Spinal cord (tissue), 10 donors: ENCODE data around the gene HSPB1. TPM values are rescaled to one million over a fixed set of nuclear protein-coding genes. Genes with fewer than 3 reads are reported as not detected.

Experiments
- DNase-seq, 6 donors: peaks; one replicate each; pipeline versions ENCODE4 v3.0.0 to v3.0.0-alpha.2; 2013 to 2015; ENCODE audit warnings: low spot score in 6 of 6, low read depth in 4 of 6
- H3K27ac ChIP-seq: one replicate; pipeline ENCODE4 v1.5.1; 2013; ENCODE audit warnings: low read depth, low read length, control low read depth
- H3K27me3 ChIP-seq: one replicate; pipeline ENCODE4 v1.6.1; 2013; ENCODE audit warnings: low read length; ENCODE audit not compliant: control insufficient read depth, insufficient read depth
- H3K36me3 ChIP-seq: one replicate; pipeline ENCODE4 v1.6.1; 2013; ENCODE audit warnings: low read length; ENCODE audit not compliant: control insufficient read depth, insufficient read depth
- H3K4me1 ChIP-seq: one replicate; pipeline ENCODE4 v1.6.1; 2013; ENCODE audit warnings: low read length; ENCODE audit not compliant: control insufficient read depth, insufficient read depth
- H3K4me3 ChIP-seq: one replicate; pipeline ENCODE4 v1.5.1; 2013; ENCODE audit warnings: low read depth, low read length, control low read depth
- H3K9me3 ChIP-seq: one replicate; pipeline ENCODE4 v1.6.1; 2013; ENCODE audit warnings: low read length; ENCODE audit not compliant: control insufficient read depth, insufficient read depth
- WGBS: methylation state at CpG from one replicate; pipeline ENCODE4 v1.1.5; 2013; ENCODE audit warnings: missing lambda C conversion rate; ENCODE audit not compliant: insufficient coverage; 5-methylcytosine and 5-hydroxymethylcytosine counted together
- polyA plus RNA-seq, 2 donors: library from polyadenylated mRNA; unstranded; fragments of 120-200 nt; gene quantifications; one replicate each; pipeline ENCODE4 v1.2.1, GENCODE V29; 2013; ENCODE audit not compliant: insufficient read length in 2 of 2
- total RNA-seq, 2 donors: library from RNA; depleted of rRNA in 1 of 2; stranded (reverse); fragments of 120-200 nt in 1 of 2; fragments of >200 nt in 1 of 2; gene quantifications; one replicate each; pipeline versions ENCODE4 v1.2.3 to v1.2.4, GENCODE V29; 2013 to 2014
- donor health status: healthy.

HSPB1 gene
- total and polyA plus RNA-seq, 4 donors: 17.4 to 214 (median 128) TPM

DNA sequence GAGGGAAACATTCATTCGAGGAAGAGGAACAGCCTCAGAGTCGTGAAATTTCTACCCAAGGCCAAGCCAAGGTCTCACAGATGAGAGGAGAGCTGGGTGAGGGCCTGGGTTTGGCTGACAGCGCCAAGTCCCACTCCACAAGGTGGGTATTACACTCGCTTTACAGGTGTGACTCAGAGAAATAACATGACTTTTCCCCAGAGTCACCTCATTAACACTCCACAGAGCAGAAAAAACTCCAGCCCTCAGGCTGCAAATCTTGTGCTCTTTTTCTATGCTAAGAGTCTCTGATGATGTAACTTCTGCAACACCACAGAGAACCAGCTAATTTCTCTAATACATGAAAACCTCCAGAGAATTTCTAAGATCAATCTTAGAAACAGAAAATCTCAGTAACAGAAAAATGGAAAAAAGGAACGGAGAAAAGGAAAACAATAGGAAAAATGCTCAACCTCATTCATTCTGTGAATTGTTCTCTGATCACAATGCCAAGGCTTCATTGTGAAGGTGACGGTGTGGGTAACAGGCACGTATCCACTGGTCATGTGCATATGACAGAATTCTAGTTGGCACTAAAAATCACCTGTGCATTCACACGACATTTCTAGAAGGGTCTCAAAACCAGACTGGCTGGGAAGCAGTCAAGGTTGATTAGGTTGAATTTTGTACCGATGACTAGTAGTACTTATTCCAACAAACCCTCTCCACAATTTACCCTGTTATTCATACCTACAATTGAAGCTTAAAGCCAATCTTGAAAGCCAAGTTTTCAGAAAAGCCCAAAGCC, 36.0 kb downstream of the HSPB1 start:
- H3K4me3 ChIP-seq: no peak overlapping the region
- H3K27me3 ChIP-seq: no peaks in the 10 kb centered on the region
- DNase-seq: no peak
- peaks cover 6% of the 10 kb centered on the region for H3K4me1 ChIP-seq
- WGBS: 80% methylated on average over 2 of the region's 9 CpGs
- H3K27ac ChIP-seq: no peak overlapping the region
- no peaks in the 10 kb centered on the region for H3K9me3 ChIP-seq
- H3K36me3 ChIP-seq: peaks cover 8% of the 10 kb centered on the region

DNA sequence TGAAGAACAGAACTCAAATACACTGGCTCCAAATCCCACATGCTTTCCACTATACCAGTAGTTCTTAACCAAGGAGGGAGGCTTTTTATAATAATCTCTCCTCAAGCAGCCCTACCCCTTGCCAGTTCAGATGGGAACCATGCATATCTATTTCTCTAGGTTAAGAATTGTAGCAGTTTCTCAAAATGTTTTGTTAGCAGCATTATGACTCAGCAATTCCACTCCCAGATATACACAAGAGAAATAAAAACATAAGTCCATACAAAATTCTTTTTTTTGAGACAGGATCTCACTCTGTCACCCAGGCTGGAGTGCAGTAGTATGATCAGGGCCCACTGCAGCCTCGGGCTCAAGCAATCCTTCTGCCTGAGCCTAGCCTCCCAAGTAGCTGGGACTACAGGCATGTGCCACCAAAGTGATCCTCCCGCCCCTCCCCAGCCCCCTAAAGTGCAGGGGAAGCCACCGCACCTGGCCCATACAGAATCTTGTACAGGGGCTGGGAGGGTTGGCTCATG, 38.2 kb downstream of the HSPB1 start:
- no peak for DNase-seq
- Histone ChIP-seq H3K36me3 (peaks cover 23% of the 10 kb centered on the region), H3K9me3 (no peaks in the 10 kb centered on the region), H3K4me3 (no peak overlapping the region), H3K27ac (no peak overlapping the region), H3K4me1 (peaks cover 4% of the 10 kb centered on the region), H3K27me3 (no peaks in the 10 kb centered on the region)
- WGBS: 78% methylated on average over 3 of the region's 3 CpGs

DNA sequence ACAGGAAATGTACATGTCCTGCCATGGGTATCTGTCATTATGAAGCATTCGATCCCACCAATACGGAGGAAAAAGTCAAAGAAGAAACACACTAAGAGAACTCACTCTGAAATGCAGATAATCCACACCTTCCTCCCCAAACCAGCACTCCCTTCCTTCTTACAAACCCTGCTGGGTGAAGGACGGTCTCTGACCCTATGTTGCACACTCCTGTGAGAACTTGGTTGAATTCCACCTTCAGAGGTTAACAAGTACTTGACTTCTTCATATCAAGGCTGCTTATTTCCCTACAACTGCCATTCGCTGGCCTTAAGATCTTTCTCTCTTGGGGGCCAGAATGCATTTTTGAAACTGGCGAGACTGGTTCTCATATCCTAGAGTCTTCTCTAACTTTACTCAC, 39.7 kb downstream of the HSPB1 start:
- Histone ChIP-seq H3K9me3 (no peaks in the 10 kb centered on the region), H3K4me1 (peaks cover 4% of the 10 kb centered on the region), H3K36me3 (peaks cover 34% of the 10 kb centered on the region)

DNA sequence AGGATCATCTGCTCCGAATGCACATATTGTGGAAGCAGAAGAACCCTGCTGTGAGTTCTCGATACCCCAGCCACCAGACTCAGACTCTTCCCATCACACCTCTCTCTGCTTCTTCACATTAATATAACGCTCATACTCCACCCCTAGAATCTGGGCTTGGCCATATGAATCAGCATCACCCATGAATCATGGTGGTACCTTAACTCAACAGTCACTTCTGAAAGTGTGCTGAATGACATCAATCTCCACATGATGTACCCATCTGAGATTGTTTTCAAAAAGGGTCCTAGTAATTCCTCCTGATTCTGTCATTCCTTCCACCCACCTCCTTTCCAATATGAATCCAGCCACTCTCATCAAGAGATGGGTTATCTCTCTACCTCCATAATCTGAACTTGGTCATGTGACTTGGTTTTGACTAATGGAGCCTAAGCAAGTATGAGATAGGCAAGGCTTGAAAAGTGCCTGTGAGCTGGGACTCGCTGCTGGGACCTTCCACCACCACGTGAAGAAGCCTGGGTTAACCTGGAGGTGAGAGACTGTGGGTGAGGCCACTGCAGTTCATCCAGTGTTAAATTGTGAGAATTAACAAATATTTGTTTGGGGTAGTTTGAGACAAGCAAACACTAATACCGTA, 40.9 kb downstream of the HSPB1 start:
- H3K27me3 ChIP-seq: no peaks in the 10 kb centered on the region
- no peak overlapping the region for H3K4me3 ChIP-seq
- no peak for DNase-seq
- peaks cover 40% of the 10 kb centered on the region for H3K36me3 ChIP-seq
- no peak overlapping the region for H3K27ac ChIP-seq
- H3K4me1 ChIP-seq: peaks cover 4% of the 10 kb centered on the region
- H3K9me3 ChIP-seq: no peaks in the 10 kb centered on the region
- WGBS: 83% methylated on average over 5 of the region's 6 CpGs

More for the DNA sequence above, 39.7 kb downstream of the HSPB1 start:
- Histone ChIP-seq H3K27me3 (no peaks in the 10 kb centered on the region), H3K27ac (no peak overlapping the region), H3K4me3 (no peak overlapping the region)
- no peak for DNase-seq
- 84% methylated on average over 5 of the region's 5 CpGs for WGBS

DNA sequence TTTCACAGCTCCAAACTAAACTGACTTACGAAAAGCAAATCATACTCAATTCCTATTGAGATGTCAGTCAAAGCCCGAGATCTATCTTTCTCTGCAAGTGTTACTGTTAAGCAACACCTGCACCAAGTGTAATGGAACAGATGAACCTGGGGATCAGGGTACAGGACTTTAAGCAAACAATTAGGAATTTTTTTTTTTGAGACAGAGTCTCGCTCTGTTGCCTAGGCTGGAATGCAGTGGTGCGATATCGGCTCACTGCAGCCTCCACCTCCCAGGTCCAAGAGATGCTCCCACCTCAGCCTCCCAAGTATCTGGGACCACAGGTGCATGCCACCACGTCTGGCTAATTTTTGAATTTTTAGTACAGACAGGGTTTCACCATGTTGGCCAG, 41.5 kb downstream of the HSPB1 start:
- H3K4me1 ChIP-seq: peaks cover 4% of the 10 kb centered on the region

DNA sequence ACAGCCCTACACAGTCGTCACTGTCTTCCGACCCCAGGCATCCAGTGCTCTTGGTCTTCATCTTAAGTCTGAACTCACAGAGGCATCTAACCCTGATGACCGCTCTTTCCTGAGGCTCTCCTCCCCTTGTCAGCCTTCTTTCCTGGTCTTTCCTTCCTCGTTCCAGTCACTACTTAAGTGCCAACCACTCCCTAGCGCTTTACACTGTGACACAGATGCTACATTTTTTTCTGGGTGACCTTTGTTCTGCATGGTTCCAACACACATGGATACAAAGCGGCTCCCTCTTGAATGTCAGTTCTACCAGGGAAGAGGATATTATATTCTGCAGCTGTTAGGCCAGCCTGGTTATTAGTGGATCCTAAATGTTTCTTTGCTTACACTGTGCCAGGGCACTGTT, 43.6 kb downstream of the HSPB1 start:
- Histone ChIP-seq H3K36me3 (peaks cover 55% of the 10 kb centered on the region), H3K27ac (no peak overlapping the region), H3K9me3 (no peaks in the 10 kb centered on the region), H3K4me1 (no peaks in the 10 kb centered on the region), H3K4me3 (no peak overlapping the region), H3K27me3 (no peaks in the 10 kb centered on the region)
- no peak for DNase-seq
- 95% methylated on average over 4 of the region's 6 CpGs for WGBS

More for the DNA sequence above, 41.5 kb downstream of the HSPB1 start:
- Histone ChIP-seq H3K9me3 (no peaks in the 10 kb centered on the region), H3K27me3 (no peaks in the 10 kb centered on the region), H3K4me3 (no peak overlapping the region), H3K36me3 (peaks cover 45% of the 10 kb centered on the region), H3K27ac (no peak overlapping the region)
- WGBS: 100% methylated on average over 4 of the region's 6 CpGs
- DNase-seq: no peak

DNA sequence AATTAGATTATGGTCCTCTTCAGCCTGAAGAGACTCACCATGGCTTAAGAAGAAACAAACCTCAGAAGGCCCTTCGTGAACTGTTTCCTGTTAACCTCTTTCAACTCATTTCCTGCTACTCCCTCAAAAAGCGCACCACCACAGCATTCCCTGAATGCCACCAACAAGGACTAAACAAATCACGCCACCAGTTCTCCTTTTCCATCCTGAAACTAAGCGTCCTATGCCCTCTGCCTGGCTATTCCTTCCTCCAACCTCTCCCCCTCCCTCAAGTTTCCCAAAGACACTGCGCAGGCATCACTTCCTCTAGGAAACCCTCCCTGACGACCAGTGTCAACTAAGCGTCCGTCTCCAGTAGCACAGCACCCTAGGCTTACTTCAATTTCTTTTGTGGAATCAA, 44.3 kb downstream of the HSPB1 start:
- H3K9me3 ChIP-seq: no peaks in the 10 kb centered on the region
- H3K36me3 ChIP-seq: peaks cover 53% of the 10 kb centered on the region
- H3K27ac ChIP-seq: no peak overlapping the region
- no peak for DNase-seq
- no peak overlapping the region for H3K4me3 ChIP-seq
- no peaks in the 10 kb centered on the region for H3K4me1 ChIP-seq
- 87% methylated on average over 8 of the region's 8 CpGs for WGBS
- H3K27me3 ChIP-seq: no peaks in the 10 kb centered on the region

DNA sequence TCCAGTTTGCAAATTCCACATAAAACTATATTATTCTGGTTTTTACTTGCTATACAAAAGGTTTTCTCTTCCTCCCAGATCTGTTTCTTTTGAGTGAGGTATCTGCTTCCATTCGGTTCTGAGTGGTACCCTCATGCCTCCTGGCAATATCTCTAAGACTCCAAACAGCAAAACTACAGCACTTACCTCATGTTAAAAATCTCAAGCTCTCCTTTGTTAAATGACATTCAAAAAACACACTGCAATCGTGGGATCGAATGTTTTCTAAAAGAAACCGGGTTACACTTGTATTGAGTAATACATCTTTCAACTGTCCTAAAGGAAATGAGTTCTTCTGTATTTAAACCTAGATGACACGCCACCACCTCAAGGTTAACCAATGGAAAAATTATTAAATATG, 45.2 kb downstream of the HSPB1 start:
- H3K4me1 ChIP-seq: no peaks in the 10 kb centered on the region
- no peak for DNase-seq
- H3K9me3 ChIP-seq: no peaks in the 10 kb centered on the region
- no CpG with 5 or more reads among the region's 5 CpGs for WGBS
- no peak overlapping the region for H3K27ac ChIP-seq
- no peaks in the 10 kb centered on the region for H3K27me3 ChIP-seq
- peaks cover 53% of the 10 kb centered on the region for H3K36me3 ChIP-seq
- H3K4me3 ChIP-seq: no peak overlapping the region

DNA sequence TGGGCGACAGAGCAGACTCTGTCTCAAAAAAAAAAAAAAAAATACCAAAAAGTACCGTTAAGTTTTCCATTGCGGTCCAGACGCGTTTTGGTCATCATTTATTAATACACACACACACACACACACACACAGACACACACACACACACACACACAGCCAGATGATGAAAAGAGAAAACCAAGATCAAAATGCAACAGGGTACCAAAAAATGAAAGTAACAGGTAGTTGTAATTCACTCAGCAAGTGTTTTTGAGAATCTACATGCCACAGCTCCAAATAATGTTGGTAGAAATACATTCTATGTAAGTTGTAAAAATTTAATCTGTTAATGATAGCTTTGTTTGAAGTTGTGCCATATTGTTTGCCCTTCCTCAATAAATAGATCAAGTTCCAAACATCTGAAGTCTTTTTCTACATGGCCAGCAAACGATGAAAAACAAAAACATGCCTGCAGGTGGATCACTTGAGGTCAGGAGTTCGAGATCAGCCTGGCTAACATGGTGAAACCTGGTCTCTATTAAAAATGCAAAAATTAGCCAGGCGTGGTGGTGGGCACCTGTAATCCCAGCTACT, 46.9 kb downstream of the HSPB1 start:
- H3K27me3 ChIP-seq: no peaks in the 10 kb centered on the region
- no peak overlapping the region for H3K27ac ChIP-seq
- peaks cover 57% of the 10 kb centered on the region for H3K36me3 ChIP-seq
- 87% methylated on average over 4 of the region's 8 CpGs for WGBS
- H3K4me3 ChIP-seq: no peak overlapping the region
- H3K4me1 ChIP-seq: peaks cover 8% of the 10 kb centered on the region
- no peaks in the 10 kb centered on the region for H3K9me3 ChIP-seq
- DNase-seq: no peak
